Transverse colon (tissue), 4 donors: ENCODE data around the gene ETNPPL. TPM values are rescaled to one million over a fixed set of nuclear protein-coding genes. Genes with fewer than 3 reads are reported as not detected.

Experiments
- DNase-seq: peaks from one replicate; pipeline ENCODE4 v3.0.0-alpha.2; 2019
- H3K27ac ChIP-seq, 4 donors: fragments of 200-600 bp; sonication (generic); 2 replicates each; pipeline ENCODE4 v1.5.1; 2016 to 2018; ENCODE audit warnings: inconsistent platforms in 4 of 4
- H3K27me3 ChIP-seq: fragments of 200-600 bp; sonication (generic); 2 replicates; pipeline ENCODE4 v1.5.1; 2017; ENCODE audit warnings: inconsistent platforms
- H3K36me3 ChIP-seq, 4 donors: fragments of 200-600 bp; sonication (generic); 2 replicates each; pipeline ENCODE4 v1.5.1; 2017 to 2019; ENCODE audit warnings: inconsistent platforms in 4 of 4
- H3K4me1 ChIP-seq, 4 donors: fragments of 200-600 bp; sonication (generic); 2 replicates each; pipeline ENCODE4 v1.5.1; 2017 to 2020; ENCODE audit warnings: inconsistent platforms in 4 of 4
- H3K4me3 ChIP-seq, 4 donors: fragments of 200-600 bp; sonication (generic); 1 replicate in 1 of 4; 2 replicates in 3 of 4; pipeline versions ENCODE4 v1.5.1 to v1.6.1; 2017 to 2019; ENCODE audit warnings: inconsistent platforms in 4 of 4
- H3K9me3 ChIP-seq, 2 donors: fragments of 200-600 bp; sonication (generic); 2 replicates each; pipeline ENCODE4 v1.5.1; 2017 to 2019; ENCODE audit warnings: inconsistent platforms in 2 of 2
- CTCF ChIP-seq, 5 experiments: fragments of 200-600 bp in 3 of 5; fragments of 450-650 bp in 2 of 5; sonication (generic) in 3 of 5; IDR thresholded peaks; 1 replicate in 2 of 5; 2 replicates in 3 of 5; pipeline ENCODE4 v1.5.1; 2016 to 2017; ENCODE audit warnings: antibody characterized with exemption in 5 of 5, inconsistent platforms in 3 of 5, mild to moderate bottlenecking in 2 of 5, moderate library complexity in 1 of 5
- EP300 ChIP-seq: sonication (generic); formaldehyde crosslinking; IDR thresholded peaks from one replicate; pipeline ENCODE4 v1.6.1; 2017; ENCODE audit warnings: antibody characterized with exemption, low read depth
- POLR2A ChIP-seq: fragments of 450-650 bp; IDR thresholded peaks from one replicate; pipeline ENCODE4 v1.6.1; 2016; ENCODE audit warnings: antibody characterized with exemption, mild to moderate bottlenecking, moderate library complexity
- POLR2AphosphoS5 ChIP-seq, 3 donors: sonication (generic); formaldehyde crosslinking; IDR thresholded peaks; one replicate each; pipeline ENCODE4 v1.6.1; 2016; ENCODE audit warnings: antibody characterized with exemption in 3 of 3
- WGBS, 2 donors: methylation state at CpG; one replicate each; pipeline ENCODE4 v1.1.5; 2018; ENCODE audit warnings: low coverage in 1 of 2; 5-methylcytosine and 5-hydroxymethylcytosine counted together
- in situ Hi-C, 4 donors: fragments of 200-750 bp; cut with MboI; loops; one replicate each; pipeline versions ENCODE4 v1.15.0 to v1.15.1; 2017; ENCODE audit warnings: low sequenced_read_pairs in 3 of 4, low pct_ligation_motif_present in 1 of 4, low pct_unique_long_range_greater_than_20kb in 1 of 4
- intact Hi-C: fragments of 100-400 bp; cut with DNase I; formaldehyde crosslinking; loops from one replicate; pipeline ENCODE4 v1.15.1; 2023; ENCODE audit warnings: low total_unique reads
- total RNA-seq, 4 donors: library from RNA; depleted of rRNA; stranded (reverse); fragments of >200 nt; gene quantifications; one replicate each; pipeline ENCODE4 v1.1.0, GENCODE V29; 2016

The ETNPPL gene
- total RNA-seq, 4 donors from 2014 or later, result not detected

- Histone ChIP-seq H3K9me3 (no peaks in the 10 kb centered on the region), H3K27ac (no peak overlapping the region), H3K36me3 (no peaks in the 10 kb centered on the region), H3K4me3 (no peak overlapping the region), H3K4me1 (no peaks in the 10 kb centered on the region), H3K27me3 (no peaks in the 10 kb centered on the region)
- TF ChIP-seq EP300 (no peak), POLR2A (no peak), CTCF (IDR thresholded peaks at IDR 0.05) (no peak)
- DNase-seq, result no peak
- in situ Hi-C loops (no loop called here), intact Hi-C loops (no loop called here)
- WGBS, 2 donors, result 72 to 91% methylated on average over 5 of the region's 5 CpGs
Observed at GRCh38 chr4:108799306-108799705, 36.5 kb upstream of the ETNPPL start.

- H3K27me3 ChIP-seq, result no peaks in the 10 kb centered on the region
- TF ChIP-seq POLR2AphosphoS5 (IDR thresholded peaks at IDR 0.05) (no peak), EP300 (no peak), POLR2A (no peak), CTCF (IDR thresholded peaks at IDR 0.05) (no peak)
- 55 to 61% methylated on average over 3 of the region's 3 CpGs for WGBS, 2 donors
- no peaks in the 10 kb centered on the region for H3K36me3 ChIP-seq
- H3K4me1 ChIP-seq, result no peaks in the 10 kb centered on the region
- no peak for DNase-seq
- no peaks in the 10 kb centered on the region for H3K9me3 ChIP-seq
- intact Hi-C loops, result no loop called here
- H3K4me3 ChIP-seq, result no peak overlapping the region
- H3K27ac ChIP-seq, result no peak overlapping the region
- in situ Hi-C loops, result no loop called here
Observed at GRCh38 chr4:108796173-108796572, 33.3 kb upstream of the ETNPPL start.

GRCh38 chr4:108795733-108796132 is 32.9 kb upstream of the ETNPPL start:
- TF ChIP-seq POLR2A (no peak), POLR2AphosphoS5 (IDR thresholded peaks at IDR 0.05) (no peak), EP300 (no peak), CTCF (IDR thresholded peaks at IDR 0.05) (no peak)
- no peak for DNase-seq
- Histone ChIP-seq H3K4me1 (no peaks in the 10 kb centered on the region), H3K27ac (no peak overlapping the region), H3K9me3 (no peaks in the 10 kb centered on the region), H3K27me3 (no peaks in the 10 kb centered on the region), H3K36me3 (no peaks in the 10 kb centered on the region), H3K4me3 (no peak overlapping the region)
- intact Hi-C loops, result no loop called here
- in situ Hi-C loops, result no loop called here

- intact Hi-C loops, result no loop called here
- H3K27ac ChIP-seq, result no peak overlapping the region
- H3K36me3 ChIP-seq, result no peaks in the 10 kb centered on the region
- no peaks in the 10 kb centered on the region for H3K27me3 ChIP-seq
- no peak for TF ChIP-seq POLR2A
- TF ChIP-seq CTCF (IDR thresholded peaks at IDR 0.05), result no peak
- no peak for TF ChIP-seq EP300
- TF ChIP-seq POLR2AphosphoS5 (IDR thresholded peaks at IDR 0.05), result no peak
- H3K4me1 ChIP-seq, result no peaks in the 10 kb centered on the region
- DNase-seq, result no peak
- in situ Hi-C loops, result no loop called here
- H3K9me3 ChIP-seq, result no peaks in the 10 kb centered on the region
- 67 to 71% methylated on average over 1 of the region's 1 CpG for WGBS, 2 donors
- H3K4me3 ChIP-seq, result no peak overlapping the region
Observed at GRCh38 chr4:108794136-108794535, 31.3 kb upstream of the ETNPPL start.
